ENCODE data around the gene GPRIN1.

The GPRIN1 gene

DNA sequence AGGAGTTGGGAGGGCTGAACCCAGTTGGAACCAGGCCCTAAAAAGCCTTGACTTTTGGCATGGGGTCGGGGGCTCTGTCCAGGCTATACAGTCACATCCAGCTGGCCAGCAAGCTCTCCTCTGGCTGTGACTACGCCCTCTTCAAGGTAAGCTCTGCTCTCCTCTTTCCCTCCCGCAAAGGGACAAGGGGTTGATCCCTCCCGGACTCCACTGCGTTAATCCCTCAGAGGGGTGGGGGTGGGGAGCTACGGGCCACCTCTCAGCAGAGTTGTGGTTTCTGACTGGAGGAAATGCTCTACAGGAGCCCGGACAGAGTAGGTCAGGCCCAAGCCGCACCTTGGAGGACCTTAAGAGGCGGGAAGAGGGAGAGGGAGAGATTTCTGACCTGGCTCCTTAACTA lies 34.3 kb upstream of the GPRIN1 start:
- Histone ChIP-seq H4K20me1 (ENCODE audit: insufficient read depth) (no peaks in the 10 kb centered on the region), H3K4me1 (ENCODE audit: low read depth, poor library complexity, severe bottlenecking) (peaks cover 15% of the 10 kb centered on the region), H2AFZ (ENCODE audit: low read depth) (no peak overlapping the region), H3K4me2 (no peak overlapping the region), H3K27ac (no peak overlapping the region), H3K9ac (no peak overlapping the region), H3K79me2 (ENCODE audit: insufficient read depth, low read depth) (no peaks in the 10 kb centered on the region), H3K4me3 (IDR thresholded peaks at IDR 0.05; ENCODE audit: insufficient read depth, low read depth, low read length) (no peak overlapping the region), H3K27me3 (ENCODE audit: insufficient read depth, low read depth) (no peaks in the 10 kb centered on the region), H3K36me3 (ENCODE audit: insufficient read depth) (no peaks in the 10 kb centered on the region)
- TF ChIP-seq, protein P1, sequence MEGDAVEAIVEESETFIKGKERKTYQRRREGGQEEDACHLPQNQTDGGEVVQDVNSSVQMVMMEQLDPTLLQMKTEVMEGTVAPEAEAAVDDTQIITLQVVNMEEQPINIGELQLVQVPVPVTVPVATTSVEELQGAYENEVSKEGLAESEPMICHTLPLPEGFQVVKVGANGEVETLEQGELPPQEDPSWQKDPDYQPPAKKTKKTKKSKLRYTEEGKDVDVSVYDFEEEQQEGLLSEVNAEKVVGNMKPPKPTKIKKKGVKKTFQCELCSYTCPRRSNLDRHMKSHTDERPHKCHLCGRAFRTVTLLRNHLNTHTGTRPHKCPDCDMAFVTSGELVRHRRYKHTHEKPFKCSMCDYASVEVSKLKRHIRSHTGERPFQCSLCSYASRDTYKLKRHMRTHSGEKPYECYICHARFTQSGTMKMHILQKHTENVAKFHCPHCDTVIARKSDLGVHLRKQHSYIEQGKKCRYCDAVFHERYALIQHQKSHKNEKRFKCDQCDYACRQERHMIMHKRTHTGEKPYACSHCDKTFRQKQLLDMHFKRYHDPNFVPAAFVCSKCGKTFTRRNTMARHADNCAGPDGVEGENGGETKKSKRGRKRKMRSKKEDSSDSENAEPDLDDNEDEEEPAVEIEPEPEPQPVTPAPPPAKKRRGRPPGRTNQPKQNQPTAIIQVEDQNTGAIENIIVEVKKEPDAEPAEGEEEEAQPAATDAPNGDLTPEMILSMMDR (conservative IDR thresholded peaks at IDR 0.05; ENCODE audit: low read depth, low read length): no peak

DNA sequence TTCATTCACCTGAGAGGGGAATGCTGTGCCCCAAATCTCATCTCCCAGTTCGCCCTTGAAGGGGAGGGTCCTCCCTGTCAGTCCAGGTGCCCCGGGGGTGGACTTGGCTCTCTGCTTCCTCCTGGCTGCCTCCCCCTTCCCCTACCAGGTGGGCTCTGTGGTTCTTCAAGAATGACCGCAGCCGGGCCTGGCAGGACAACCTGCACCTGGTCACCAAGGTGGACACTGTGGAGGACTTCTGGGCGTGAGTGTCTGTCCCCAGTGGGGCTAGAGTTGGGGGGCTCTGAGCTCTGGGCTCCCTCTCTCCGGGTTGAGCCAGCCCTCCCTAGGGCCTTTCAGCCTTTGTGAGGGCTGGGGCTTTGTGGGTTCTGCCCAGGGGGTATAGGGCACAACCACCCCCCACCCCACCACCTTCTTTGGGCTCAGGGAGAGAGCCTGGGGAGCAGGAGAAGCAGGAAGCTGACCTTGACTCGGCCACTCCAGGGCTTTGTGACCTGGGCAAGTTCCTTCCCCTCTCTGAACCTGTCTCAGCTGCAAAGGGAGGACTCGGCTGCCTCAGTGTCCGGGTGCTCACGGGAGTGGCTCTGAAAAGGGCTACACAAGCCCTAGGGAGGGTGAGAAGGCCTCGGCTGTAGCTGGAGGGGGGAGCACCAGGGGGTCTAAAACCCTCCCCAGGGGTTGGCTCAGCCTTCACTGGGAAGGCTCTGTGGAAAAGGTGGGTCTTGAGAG lies 33.7 kb upstream of the GPRIN1 start:
- Histone ChIP-seq H4K20me1 (ENCODE audit: insufficient read depth) (no peaks in the 10 kb centered on the region), H3K79me2 (ENCODE audit: insufficient read depth, low read depth) (no peaks in the 10 kb centered on the region), H3K4me1 (ENCODE audit: low read depth, poor library complexity, severe bottlenecking) (peaks cover 10% of the 10 kb centered on the region), H3K4me3 (IDR thresholded peaks at IDR 0.05; ENCODE audit: insufficient read depth, low read depth, low read length) (no peak overlapping the region), H3K27me3 (ENCODE audit: insufficient read depth, low read depth) (no peaks in the 10 kb centered on the region), H2AFZ (ENCODE audit: low read depth) (no peak overlapping the region), H3K36me3 (ENCODE audit: insufficient read depth) (no peaks in the 10 kb centered on the region), H3K4me2 (no peak overlapping the region), H3K27ac (no peak overlapping the region), H3K9ac (no peak overlapping the region)
- TF ChIP-seq, protein P1 (conservative IDR thresholded peaks at IDR 0.05; ENCODE audit: low read depth, low read length): no peak

DNA sequence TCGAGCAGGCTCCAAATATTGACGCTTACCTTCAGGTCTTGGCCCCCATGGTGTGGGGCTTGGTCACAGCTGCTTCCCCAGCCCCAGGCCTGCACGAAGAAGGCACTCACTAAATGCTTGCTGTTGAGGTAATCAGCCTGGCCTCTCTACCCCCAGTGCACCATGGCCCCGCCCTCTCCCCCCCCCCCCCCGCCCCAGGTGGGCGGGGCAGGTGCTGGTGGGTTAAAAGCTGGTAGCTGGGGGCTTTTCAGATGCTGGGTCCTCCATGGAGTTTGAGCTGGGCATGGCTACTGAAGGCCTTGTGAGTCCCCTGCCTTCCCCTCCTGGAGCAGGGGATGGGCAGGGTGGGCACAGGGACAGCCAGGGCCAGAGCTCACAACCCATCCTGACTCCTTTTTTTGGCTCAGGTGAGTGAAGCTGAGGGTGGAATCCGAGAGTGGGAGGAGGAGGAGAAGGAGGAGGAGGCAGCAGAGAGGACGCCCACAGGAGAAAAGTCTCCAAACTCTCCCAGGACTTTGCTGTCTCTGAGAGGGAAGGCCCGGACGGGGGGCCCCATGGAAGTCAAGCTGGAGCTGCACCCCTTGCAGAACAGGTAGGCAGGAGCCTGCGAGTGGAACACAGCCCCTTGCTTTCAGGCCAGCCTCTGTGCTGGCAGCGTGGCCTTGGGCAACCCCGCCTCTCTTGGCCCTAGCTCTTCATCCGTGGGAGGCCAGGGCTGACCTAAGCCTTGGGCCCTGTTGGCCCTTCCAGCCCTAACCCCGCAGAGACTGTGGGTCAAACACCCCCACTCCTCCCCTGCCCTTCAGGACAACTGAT lies 32.9 kb upstream of the GPRIN1 start:
- TF ChIP-seq, protein P1 (conservative IDR thresholded peaks at IDR 0.05; ENCODE audit: low read depth, low read length): no peak
- H3K4me1 ChIP-seq (ENCODE audit: low read depth, poor library complexity, severe bottlenecking): peaks cover 5% of the 10 kb centered on the region
- no peak overlapping the region for H3K4me3 ChIP-seq (IDR thresholded peaks at IDR 0.05; ENCODE audit: insufficient read depth, low read depth, low read length)
- H3K4me2 ChIP-seq: no peak overlapping the region
- H3K79me2 ChIP-seq (ENCODE audit: insufficient read depth, low read depth): no peaks in the 10 kb centered on the region
- no peak overlapping the region for H3K27ac ChIP-seq
- no peak overlapping the region for H3K9ac ChIP-seq
- no peak overlapping the region for H2AFZ ChIP-seq (ENCODE audit: low read depth)
- H3K27me3 ChIP-seq (ENCODE audit: insufficient read depth, low read depth): no peaks in the 10 kb centered on the region
- H4K20me1 ChIP-seq (ENCODE audit: insufficient read depth): no peaks in the 10 kb centered on the region
- no peaks in the 10 kb centered on the region for H3K36me3 ChIP-seq (ENCODE audit: insufficient read depth)

DNA sequence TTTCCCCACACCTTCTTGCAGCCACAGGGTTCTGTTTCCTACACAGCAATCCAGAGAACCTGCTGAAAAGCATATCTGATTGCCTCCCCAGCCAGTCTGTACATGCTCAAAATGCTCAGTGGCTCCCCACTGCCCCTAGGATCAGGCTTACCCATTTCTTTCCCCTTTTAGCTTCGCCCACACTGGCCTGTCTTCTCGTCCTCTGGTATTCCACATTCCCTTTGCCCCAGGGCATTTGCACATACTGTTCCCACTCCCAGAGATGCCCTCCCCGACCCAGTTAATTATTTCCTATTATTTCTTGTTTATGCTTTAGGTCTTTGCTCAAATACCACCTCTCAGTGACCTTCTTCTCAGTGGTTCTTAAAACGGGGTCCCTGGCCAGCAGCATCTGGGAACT lies 30.7 kb upstream of the GPRIN1 start:
- Histone ChIP-seq H3K79me2 (ENCODE audit: insufficient read depth, low read depth) (no peaks in the 10 kb centered on the region), H3K4me3 (IDR thresholded peaks at IDR 0.05; ENCODE audit: insufficient read depth, low read depth, low read length) (no peak overlapping the region), H3K27ac (no peak overlapping the region), H4K20me1 (ENCODE audit: insufficient read depth) (no peaks in the 10 kb centered on the region), H3K27me3 (ENCODE audit: insufficient read depth, low read depth) (no peaks in the 10 kb centered on the region), H3K4me1 (ENCODE audit: low read depth, poor library complexity, severe bottlenecking) (no peaks in the 10 kb centered on the region), H3K9ac (no peak overlapping the region), H2AFZ (ENCODE audit: low read depth) (no peak overlapping the region), H3K36me3 (ENCODE audit: insufficient read depth) (no peaks in the 10 kb centered on the region), H3K4me2 (no peak overlapping the region)
- TF ChIP-seq, protein P1 (conservative IDR thresholded peaks at IDR 0.05; ENCODE audit: low read depth, low read length): no peak

Measured in KMS-11 (cell line).